ENCODE measurements around the gene QPCTL.
A peak's percentile ranks its signal among the peaks of the same experiment; 100 is the strongest.

Gene QPCTL

GRCh38 chr19:45693106-45693788 lies 781 bp downstream of the QPCTL start:
- peak overlapping the region; percentile 35 to 90 (median 64) for H3K9ac ChIP-seq (ENCODE audit: low read length in 5 of 5)
- H3K4me3 ChIP-seq (ENCODE audit: low read depth in 1 of 5, low read length in 5 of 5) = peak overlapping the region; percentile 83 to 91 (median 86)
- no peaks in the 10 kb centered on the region for H3K9me3 ChIP-seq (ENCODE audit: control insufficient read depth in 5 of 5, low read length in 5 of 5)

GRCh38 chr19:45701676-45702075 lies 9.2 kb downstream of the QPCTL start:
- Histone ChIP-seq H3K27me3 (ENCODE audit: control insufficient read depth in 5 of 5, insufficient read depth in 4 of 5, low read length in 5 of 5) (no peaks in the 10 kb centered on the region), H3K9me3 (ENCODE audit: control insufficient read depth in 5 of 5, low read length in 5 of 5) (no peaks in the 10 kb centered on the region), H3K4me3 (ENCODE audit: low read depth in 1 of 5, low read length in 5 of 5) (no peak overlapping the region), H3K27ac (ENCODE audit: low read depth, low read length) (no peak overlapping the region), H3K36me3 (ENCODE audit: control insufficient read depth in 5 of 5, insufficient read depth in 5 of 5, low read length in 5 of 5) (peaks cover 0 to 7% (median 4%) of the 10 kb centered on the region in 5 donors), H3K4me1 (ENCODE audit: control insufficient read depth in 5 of 5, insufficient read depth in 5 of 5, low read length in 5 of 5) (no peaks in the 10 kb centered on the region), H3K9ac (ENCODE audit: low read length in 5 of 5) (no peak overlapping the region)

More at GRCh38 chr19:45693106-45693788, 781 bp downstream of the QPCTL start:
- H3K36me3 ChIP-seq (ENCODE audit: control insufficient read depth in 5 of 5, insufficient read depth in 5 of 5, low read length in 5 of 5) = peaks cover 0 to 9% (median 3%) of the 10 kb centered on the region in 5 donors
- no peaks in the 10 kb centered on the region for H3K27me3 ChIP-seq (ENCODE audit: control insufficient read depth in 5 of 5, insufficient read depth in 4 of 5, low read length in 5 of 5)
- H3K27ac ChIP-seq (ENCODE audit: low read depth, low read length) = peak overlapping the region; percentile 93
- H3K4me1 ChIP-seq (ENCODE audit: control insufficient read depth in 5 of 5, insufficient read depth in 5 of 5, low read length in 5 of 5) = peaks cover 2 to 30% (median 20%) of the 10 kb centered on the region in 5 donors

GRCh38 chr19:45705115-45705514 lies 12.6 kb downstream of the QPCTL start:
- peaks cover 0 to 9% (median 0%) of the 10 kb centered on the region in 5 donors for H3K4me1 ChIP-seq (ENCODE audit: control insufficient read depth in 5 of 5, insufficient read depth in 5 of 5, low read length in 5 of 5)
- no peaks in the 10 kb centered on the region for H3K9me3 ChIP-seq (ENCODE audit: control insufficient read depth in 5 of 5, low read length in 5 of 5)
- H3K27me3 ChIP-seq (ENCODE audit: control insufficient read depth in 5 of 5, insufficient read depth in 4 of 5, low read length in 5 of 5) = no peaks in the 10 kb centered on the region
- no peak overlapping the region for H3K9ac ChIP-seq (ENCODE audit: low read length in 5 of 5)
- H3K4me3 ChIP-seq (ENCODE audit: low read depth in 1 of 5, low read length in 5 of 5) = no peak overlapping the region
- H3K36me3 ChIP-seq (ENCODE audit: control insufficient read depth in 5 of 5, insufficient read depth in 5 of 5, low read length in 5 of 5) = peaks cover 0 to 7% (median 4%) of the 10 kb centered on the region in 5 donors
- no peak overlapping the region for H3K27ac ChIP-seq (ENCODE audit: low read depth, low read length)

- no peak overlapping the region for H3K4me3 ChIP-seq (ENCODE audit: low read depth in 1 of 5, low read length in 5 of 5)
- H3K4me1 ChIP-seq (ENCODE audit: control insufficient read depth in 5 of 5, insufficient read depth in 5 of 5, low read length in 5 of 5) = peaks cover 0 to 16% (median 6%) of the 10 kb centered on the region in 5 donors
- no peak overlapping the region for H3K9ac ChIP-seq (ENCODE audit: low read length in 5 of 5)
- no peak overlapping the region for H3K27ac ChIP-seq (ENCODE audit: low read depth, low read length)
- H3K27me3 ChIP-seq (ENCODE audit: control insufficient read depth in 5 of 5, insufficient read depth in 4 of 5, low read length in 5 of 5) = no peaks in the 10 kb centered on the region
- no peaks in the 10 kb centered on the region for H3K9me3 ChIP-seq (ENCODE audit: control insufficient read depth in 5 of 5, low read length in 5 of 5)
- peaks cover 0 to 7% (median 4%) of the 10 kb centered on the region in 5 donors for H3K36me3 ChIP-seq (ENCODE audit: control insufficient read depth in 5 of 5, insufficient read depth in 5 of 5, low read length in 5 of 5)
Measured at GRCh38 chr19:45705710-45706415, 13.4 kb downstream of the QPCTL start.

- Histone ChIP-seq H3K9ac (ENCODE audit: low read length in 5 of 5) (peak overlapping the region in 2 of 5 donors; percentile 20 to 40), H3K27ac (ENCODE audit: low read depth, low read length) (peak overlapping the region; percentile 60), H3K4me1 (ENCODE audit: control insufficient read depth in 5 of 5, insufficient read depth in 5 of 5, low read length in 5 of 5) (peaks cover 0 to 16% (median 8%) of the 10 kb centered on the region in 5 donors), H3K27me3 (ENCODE audit: control insufficient read depth in 5 of 5, insufficient read depth in 4 of 5, low read length in 5 of 5) (no peaks in the 10 kb centered on the region), H3K9me3 (ENCODE audit: control insufficient read depth in 5 of 5, low read length in 5 of 5) (no peaks in the 10 kb centered on the region), H3K36me3 (ENCODE audit: control insufficient read depth in 5 of 5, insufficient read depth in 5 of 5, low read length in 5 of 5) (peaks cover 0 to 19% (median 16%) of the 10 kb centered on the region in 5 donors), H3K4me3 (ENCODE audit: low read depth in 1 of 5, low read length in 5 of 5) (no peak overlapping the region)
Measured at GRCh38 chr19:45710356-45711130, 18.1 kb downstream of the QPCTL start.

GRCh38 chr19:45711851-45712698 lies 19.6 kb downstream of the QPCTL start:
- H3K4me3 ChIP-seq (ENCODE audit: low read depth in 1 of 5, low read length in 5 of 5) = no peak overlapping the region
- peaks cover 0 to 19% (median 16%) of the 10 kb centered on the region in 5 donors for H3K36me3 ChIP-seq (ENCODE audit: control insufficient read depth in 5 of 5, insufficient read depth in 5 of 5, low read length in 5 of 5)
- H3K27ac ChIP-seq (ENCODE audit: low read depth, low read length) = peak overlapping the region; percentile 60
- peaks cover 2 to 23% (median 21%) of the 10 kb centered on the region in 5 donors for H3K4me1 ChIP-seq (ENCODE audit: control insufficient read depth in 5 of 5, insufficient read depth in 5 of 5, low read length in 5 of 5)
- no peaks in the 10 kb centered on the region for H3K9me3 ChIP-seq (ENCODE audit: control insufficient read depth in 5 of 5, low read length in 5 of 5)
- no peaks in the 10 kb centered on the region for H3K27me3 ChIP-seq (ENCODE audit: control insufficient read depth in 5 of 5, insufficient read depth in 4 of 5, low read length in 5 of 5)
- H3K9ac ChIP-seq (ENCODE audit: low read length in 5 of 5) = no peak overlapping the region

GRCh38 chr19:45712699-45713067 lies 20.2 kb downstream of the QPCTL start:
- no peak overlapping the region for H3K27ac ChIP-seq (ENCODE audit: low read depth, low read length)
- H3K9me3 ChIP-seq (ENCODE audit: control insufficient read depth in 5 of 5, low read length in 5 of 5) = no peaks in the 10 kb centered on the region
- H3K4me1 ChIP-seq (ENCODE audit: control insufficient read depth in 5 of 5, insufficient read depth in 5 of 5, low read length in 5 of 5) = peaks cover 6 to 21% (median 17%) of the 10 kb centered on the region in 5 donors
- peaks cover 0 to 19% (median 16%) of the 10 kb centered on the region in 5 donors for H3K36me3 ChIP-seq (ENCODE audit: control insufficient read depth in 5 of 5, insufficient read depth in 5 of 5, low read length in 5 of 5)
- H3K27me3 ChIP-seq (ENCODE audit: control insufficient read depth in 5 of 5, insufficient read depth in 4 of 5, low read length in 5 of 5) = no peaks in the 10 kb centered on the region
- no peak overlapping the region for H3K9ac ChIP-seq (ENCODE audit: low read length in 5 of 5)
- no peak overlapping the region for H3K4me3 ChIP-seq (ENCODE audit: low read depth in 1 of 5, low read length in 5 of 5)

- Histone ChIP-seq H3K9ac (ENCODE audit: low read length in 5 of 5) (no peak overlapping the region), H3K27ac (ENCODE audit: low read depth, low read length) (no peak overlapping the region), H3K4me3 (ENCODE audit: low read depth in 1 of 5, low read length in 5 of 5) (no peak overlapping the region), H3K36me3 (ENCODE audit: control insufficient read depth in 5 of 5, insufficient read depth in 5 of 5, low read length in 5 of 5) (peaks cover 0 to 19% (median 16%) of the 10 kb centered on the region in 5 donors), H3K9me3 (ENCODE audit: control insufficient read depth in 5 of 5, low read length in 5 of 5) (no peaks in the 10 kb centered on the region), H3K27me3 (ENCODE audit: control insufficient read depth in 5 of 5, insufficient read depth in 4 of 5, low read length in 5 of 5) (no peaks in the 10 kb centered on the region), H3K4me1 (ENCODE audit: control insufficient read depth in 5 of 5, insufficient read depth in 5 of 5, low read length in 5 of 5) (peaks cover 10 to 26% (median 22%) of the 10 kb centered on the region in 5 donors)
Measured at GRCh38 chr19:45713141-45713540, 20.7 kb downstream of the QPCTL start.

- Histone ChIP-seq H3K4me1 (ENCODE audit: control insufficient read depth in 5 of 5, insufficient read depth in 5 of 5, low read length in 5 of 5) (peaks cover 10 to 31% (median 25%) of the 10 kb centered on the region in 5 donors), H3K9ac (ENCODE audit: low read length in 5 of 5) (no peak overlapping the region)
Measured at GRCh38 chr19:45715139-45715538, 22.7 kb downstream of the QPCTL start.

More at GRCh38 chr19:45715139-45715538, 22.7 kb downstream of the QPCTL start:
- Histone ChIP-seq H3K9me3 (ENCODE audit: control insufficient read depth in 5 of 5, low read length in 5 of 5) (no peaks in the 10 kb centered on the region), H3K4me3 (ENCODE audit: low read depth in 1 of 5, low read length in 5 of 5) (no peak overlapping the region), H3K27me3 (ENCODE audit: control insufficient read depth in 5 of 5, insufficient read depth in 4 of 5, low read length in 5 of 5) (no peaks in the 10 kb centered on the region), H3K27ac (ENCODE audit: low read depth, low read length) (no peak overlapping the region), H3K36me3 (ENCODE audit: control insufficient read depth in 5 of 5, insufficient read depth in 5 of 5, low read length in 5 of 5) (peaks cover 0 to 19% (median 16%) of the 10 kb centered on the region in 5 donors)
